Activated CD4-positive, alpha-beta T cell treated with anti-CD3 and anti-CD28 coated beads for 4 hours (primary cell): Measurements from ENCODE around the gene FMO1.
"Not testable (repeated sequence)": the region's sequence is repeated elsewhere in the genome, so short reads cannot be mapped to it uniquely, and the experiment has no call there.

Experiments used
- DNase-seq, 2 donors: peaks; one replicate each; pipeline ENCODE4 v3.0.0-alpha.2; 2020

FMO1 gene

GRCh38 chr1:171286032-171286705 is 37.9 kb downstream of the FMO1 start:
- no peak for DNase-seq

- DNase-seq, result no peak
Measured at GRCh38 chr1:171290621-171291020, 42.3 kb downstream of the FMO1 start.

- no peak for DNase-seq
Measured at GRCh38 chr1:171292799-171293198, 44.5 kb downstream of the FMO1 start.

GRCh38 chr1:171295383-171295782 is 47.1 kb downstream of the FMO1 start:
- DNase-seq, result not testable (repeated sequence)

- no peak for DNase-seq
Measured at GRCh38 chr1:171295821-171296220, 47.5 kb downstream of the FMO1 start.

GRCh38 chr1:171296897-171297296 is 48.6 kb downstream of the FMO1 start:
- DNase-seq, result no peak

- no peak for DNase-seq
Measured at GRCh38 chr1:171298696-171299095, 50.4 kb downstream of the FMO1 start.

GRCh38 chr1:171299342-171299741 is 51.0 kb downstream of the FMO1 start:
- no peak for DNase-seq

- no peak for DNase-seq
Measured at GRCh38 chr1:171300401-171300800, 52.1 kb downstream of the FMO1 start.

- DNase-seq, result no peak
Measured at GRCh38 chr1:171310661-171311087, 62.4 kb downstream of the FMO1 start.

GRCh38 chr1:171311771-171312558 is 63.7 kb downstream of the FMO1 start:
- DNase-seq, result no peak

- DNase-seq, result no peak
Measured at GRCh38 chr1:171313319-171313834, 65.1 kb downstream of the FMO1 start.

- peak; percentile 79 to 85 for DNase-seq
Measured at GRCh38 chr1:171313835-171314320, 65.6 kb downstream of the FMO1 start, which contains the start of gene FMO4. Gene FMO4, plus strand, starts transcription at chr1:171314183. Its CDS starts 5,643 bp downstream, at chr1:171319826.

GRCh38 chr1:171329251-171329650 is 81.0 kb downstream of the FMO1 start:
- DNase-seq, result no peak

GRCh38 chr1:171334024-171334640 is 85.8 kb downstream of the FMO1 start:
- no peak for DNase-seq
